Hepatic stellate cell (primary cell): ENCODE data around the gene CEBPE.

ENCODE experiments used
- DNase-seq: peaks from one replicate; pipeline ENCODE4 v3.0.0; 2011; ENCODE audit warnings: low spot score

Gene CEBPE

DNA sequence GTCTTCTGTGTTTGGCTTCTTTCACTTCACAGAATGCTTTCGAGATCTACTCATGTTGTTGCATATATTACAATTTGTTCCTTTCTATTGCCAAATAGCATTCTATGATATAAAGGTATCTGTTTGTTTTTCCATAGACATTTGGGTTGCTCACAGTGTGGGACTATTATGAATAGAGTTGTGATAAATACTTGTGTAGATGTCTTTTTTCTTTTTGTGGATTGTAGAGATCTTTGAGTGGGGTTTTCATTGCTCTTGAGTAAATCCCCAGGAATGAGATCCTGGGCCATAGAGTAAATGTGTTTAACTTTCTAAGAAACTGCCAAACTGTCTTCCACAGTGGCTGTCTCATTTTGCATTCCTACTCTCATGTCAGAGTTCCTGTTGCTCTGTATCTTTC lies 24.9 kb upstream of the CEBPE start:
- no peak for DNase-seq

DNA sequence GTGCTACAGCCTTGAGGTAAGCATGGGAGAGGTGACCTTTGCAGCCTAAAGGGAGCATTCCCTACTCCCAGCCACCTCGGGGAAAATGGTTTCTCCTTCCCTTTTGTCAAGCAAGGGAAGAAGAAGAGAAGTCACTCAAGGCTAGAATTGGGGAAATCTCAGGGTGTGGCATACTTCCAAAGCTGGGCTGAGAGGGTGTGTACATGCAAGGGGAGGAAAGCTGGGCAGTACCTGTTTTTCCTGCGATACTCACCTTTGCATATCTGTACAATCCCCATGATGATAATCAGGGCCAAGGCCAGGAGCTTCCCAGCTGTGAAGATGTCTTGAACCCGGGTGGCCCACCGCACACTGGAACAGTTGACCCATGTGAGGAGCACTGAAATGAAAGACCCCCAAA lies 23.8 kb upstream of the CEBPE start:
- no peak for DNase-seq

DNA sequence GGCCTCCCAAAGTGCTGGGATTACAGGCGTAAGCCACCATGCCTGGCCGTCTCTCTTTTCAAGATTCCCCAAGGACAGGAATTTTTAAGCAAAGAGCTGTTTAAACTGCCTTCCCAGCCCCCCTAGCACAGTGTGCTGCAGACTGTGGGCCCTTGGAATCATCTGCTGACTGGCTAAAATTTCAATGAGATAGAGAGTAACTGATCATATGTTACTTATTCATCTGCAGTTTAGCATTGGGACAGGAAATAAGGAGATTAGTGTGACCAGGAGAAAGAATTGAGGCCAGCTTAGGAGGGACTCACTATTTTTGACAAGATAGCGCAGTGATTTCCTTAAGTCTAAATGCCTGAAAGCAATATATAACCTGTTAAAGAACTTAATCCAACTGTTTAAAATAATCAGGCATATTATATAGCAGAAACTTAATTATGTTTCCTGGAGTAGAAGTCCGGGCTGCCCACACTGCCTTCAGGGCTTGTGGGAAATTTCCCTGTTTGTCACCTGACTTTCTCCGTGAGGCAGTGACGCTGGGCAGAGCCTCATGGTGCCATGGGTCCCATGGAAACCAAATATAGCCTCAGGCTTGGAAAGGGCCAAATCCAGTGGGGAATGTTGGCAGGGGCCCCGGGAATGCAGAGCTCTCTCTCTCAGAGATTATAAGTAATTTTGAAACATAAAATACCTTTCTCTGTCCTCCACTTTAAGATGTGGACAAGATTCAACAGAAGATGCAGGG lies 22.8 kb upstream of the CEBPE start:
- DNase-seq: peak; percentile 31

DNA sequence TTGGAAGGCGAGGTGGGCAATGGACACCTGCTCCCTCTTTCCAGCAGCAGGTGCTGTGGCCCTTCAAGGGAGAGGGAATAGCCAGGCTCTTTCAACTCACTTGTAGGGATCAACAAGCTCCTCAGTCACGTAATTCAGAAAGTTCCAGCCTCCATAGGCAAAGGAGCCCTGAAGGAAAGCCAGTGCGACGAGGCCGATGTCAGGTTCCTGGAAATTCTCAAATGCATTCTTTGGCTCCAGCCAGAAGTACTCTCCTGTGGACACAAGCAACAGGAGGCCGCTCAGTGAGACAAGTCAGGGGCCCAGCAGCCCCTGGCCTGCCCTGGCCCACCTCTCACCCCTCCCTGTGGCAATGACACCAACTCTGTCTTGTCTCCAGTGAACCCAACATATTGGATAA lies 21.3 kb upstream of the CEBPE start:
- DNase-seq: no peak

DNA sequence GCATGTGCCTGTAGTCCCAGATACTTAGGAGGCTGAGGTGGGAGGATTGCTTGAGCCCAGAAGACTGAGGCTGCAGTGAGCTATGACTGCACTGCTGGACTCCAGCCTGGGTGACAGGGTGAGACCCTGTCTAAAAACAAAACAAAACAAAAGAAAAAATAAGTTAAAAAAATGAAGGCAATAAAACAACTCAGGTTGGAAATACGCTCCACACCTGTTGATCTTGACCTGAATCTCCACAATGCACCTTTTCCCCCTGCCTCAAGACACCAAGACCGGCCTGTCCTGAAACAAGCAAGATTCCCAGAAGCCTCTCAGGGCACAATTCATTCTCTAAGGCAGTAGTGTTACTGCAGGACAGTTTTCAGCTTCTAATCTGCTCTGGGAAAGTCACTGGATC lies 20.8 kb upstream of the CEBPE start:
- DNase-seq: no peak

DNA sequence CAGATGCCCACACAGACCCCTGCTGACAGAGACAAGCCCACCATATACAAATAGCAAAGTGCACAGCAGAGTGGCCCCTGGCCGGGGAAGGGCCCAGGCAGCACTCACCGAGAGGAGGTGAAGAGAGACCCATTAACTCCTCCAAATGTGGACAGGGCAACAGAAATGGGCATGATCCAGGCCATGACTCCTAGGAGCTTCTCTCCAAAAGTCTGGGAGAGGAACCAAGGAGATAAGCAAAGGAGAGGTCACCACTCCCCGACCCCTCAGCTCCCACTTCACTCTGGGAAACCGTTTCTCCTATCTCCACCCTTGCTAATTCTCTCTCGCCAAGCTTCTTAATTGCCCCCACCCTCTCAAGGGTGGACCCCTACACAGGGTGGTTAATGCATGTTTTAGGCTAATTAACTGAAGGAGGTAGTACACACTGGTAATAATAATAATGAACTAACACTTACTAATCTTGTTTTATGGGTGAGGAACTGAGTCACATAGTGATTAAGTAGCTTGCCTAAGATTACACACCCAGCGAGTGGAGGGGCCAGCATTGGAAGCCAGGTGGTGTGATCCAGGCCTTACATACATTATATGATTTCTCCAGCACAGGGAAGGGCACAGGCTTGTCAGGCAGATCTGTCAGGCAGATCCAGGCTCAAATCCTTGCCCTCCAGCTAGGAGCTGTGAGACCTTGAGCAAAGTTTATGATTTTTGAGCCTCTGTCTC lies 18.9 kb upstream of the CEBPE start:
- no peak for DNase-seq

DNA sequence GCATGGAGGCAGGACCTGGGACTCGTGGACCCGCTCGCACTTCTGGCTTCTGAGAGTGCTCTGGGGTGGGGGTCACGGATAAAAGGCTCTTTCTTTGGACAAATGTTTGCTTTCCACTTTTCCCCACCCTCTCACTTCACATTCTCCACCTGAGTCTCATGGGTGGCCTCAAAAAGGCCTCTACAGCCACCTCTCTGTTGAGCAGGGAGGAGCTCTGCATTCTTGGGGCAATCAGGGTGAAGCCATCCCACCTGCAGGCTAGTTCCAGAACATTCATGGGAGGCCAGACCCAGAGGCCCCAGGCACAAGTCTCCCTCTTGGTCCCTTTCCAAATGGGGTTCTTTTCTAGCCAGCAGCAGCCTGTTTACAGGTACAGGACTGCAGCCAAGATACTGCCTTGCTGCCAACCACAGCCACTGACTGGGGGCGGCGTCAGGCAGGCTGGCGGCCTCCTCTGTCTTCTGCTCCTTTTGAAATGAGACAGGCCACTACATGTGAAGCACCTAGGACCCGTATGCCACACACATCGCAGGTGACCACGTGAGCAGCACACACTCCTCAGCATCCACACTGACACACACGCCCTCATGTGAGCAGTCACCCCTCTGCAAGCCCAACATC lies 18.2 kb upstream of the CEBPE start:
- no peak for DNase-seq

DNA sequence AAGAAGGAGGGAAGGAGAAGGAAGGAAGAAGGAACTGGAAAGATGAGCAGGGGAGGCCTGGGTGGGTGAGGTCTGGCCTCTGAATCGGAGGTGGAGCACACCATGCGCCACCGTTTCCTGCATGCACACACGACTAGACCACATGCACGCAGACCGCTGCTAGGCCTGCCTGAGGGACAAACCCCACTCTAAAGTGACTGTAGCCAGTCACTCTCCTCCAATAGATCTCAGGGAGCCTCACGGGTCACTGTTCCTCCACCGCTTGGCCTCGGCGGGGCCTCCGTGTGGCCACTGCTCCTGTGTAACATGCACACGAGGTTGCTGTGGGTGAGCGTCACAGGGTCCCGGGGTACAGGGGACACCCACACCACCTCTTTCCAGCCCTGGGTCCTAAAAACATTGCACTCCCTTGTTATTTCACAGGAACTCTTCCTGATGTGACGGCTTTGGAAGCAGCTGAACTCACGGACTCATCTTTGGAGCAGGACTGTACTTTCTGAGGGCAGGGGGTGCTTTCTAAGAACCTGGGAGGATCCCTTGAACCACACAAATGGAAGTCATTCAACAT lies 17.6 kb upstream of the CEBPE start:
- no peak for DNase-seq

DNA sequence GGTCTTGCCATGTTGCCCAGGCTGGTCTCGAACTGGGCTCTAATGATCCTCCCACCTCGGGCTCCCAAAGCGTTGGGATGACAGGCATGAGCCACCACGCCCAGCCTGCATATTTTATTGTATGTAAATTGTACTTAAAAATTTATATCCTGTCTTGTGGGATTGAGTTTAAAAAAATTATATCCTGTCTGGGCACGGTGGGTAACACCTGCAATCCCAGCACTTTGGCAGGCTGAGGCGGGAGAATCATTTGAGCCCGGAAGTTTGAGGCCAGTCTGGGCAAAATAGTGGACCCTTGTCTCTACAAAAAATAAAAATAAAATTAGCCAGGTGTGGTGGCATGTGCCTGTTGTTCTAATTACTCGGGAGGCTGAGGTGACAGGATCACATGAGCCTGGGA lies 13.9 kb upstream of the CEBPE start:
- no peak for DNase-seq

DNA sequence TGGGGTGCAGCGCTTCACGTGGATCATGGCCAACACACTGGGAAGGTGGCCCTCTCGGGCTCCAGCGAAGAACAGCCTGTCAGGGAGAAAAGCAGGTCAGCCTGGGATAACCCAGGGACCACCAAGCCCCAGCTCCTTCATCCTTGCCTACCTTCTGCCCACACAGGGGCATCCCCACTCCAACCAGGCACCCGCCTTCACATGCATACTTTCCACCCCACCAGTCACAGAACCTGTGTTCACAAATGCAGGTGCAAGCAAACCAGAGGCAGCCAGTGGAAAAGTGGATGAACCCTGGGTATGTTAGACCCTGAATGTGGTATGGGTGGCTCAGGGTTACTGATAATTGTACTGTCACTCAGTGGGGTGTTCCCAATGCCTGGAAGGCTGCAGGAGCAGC lies 12.4 kb upstream of the CEBPE start:
- DNase-seq: no peak

DNA sequence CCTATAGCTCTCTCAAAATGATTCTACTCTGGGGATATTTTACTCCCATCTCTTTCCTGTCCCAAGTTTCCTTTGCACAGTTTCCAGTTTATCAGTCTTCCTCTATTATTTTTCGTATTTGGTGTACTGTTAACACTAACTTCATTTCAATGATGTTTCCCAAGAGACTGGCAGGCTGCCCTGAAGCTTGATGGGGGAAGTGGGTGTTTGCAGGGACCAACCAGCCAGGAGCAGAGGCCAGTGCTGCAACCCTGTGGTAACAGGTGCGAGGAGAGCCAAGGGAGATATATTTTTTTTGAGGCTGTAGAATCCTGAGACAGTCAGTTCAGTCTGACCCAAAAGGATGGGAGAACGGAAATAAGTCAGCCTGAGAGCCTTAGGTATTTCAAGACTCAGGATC lies 11.8 kb upstream of the CEBPE start:
- no peak for DNase-seq

DNA sequence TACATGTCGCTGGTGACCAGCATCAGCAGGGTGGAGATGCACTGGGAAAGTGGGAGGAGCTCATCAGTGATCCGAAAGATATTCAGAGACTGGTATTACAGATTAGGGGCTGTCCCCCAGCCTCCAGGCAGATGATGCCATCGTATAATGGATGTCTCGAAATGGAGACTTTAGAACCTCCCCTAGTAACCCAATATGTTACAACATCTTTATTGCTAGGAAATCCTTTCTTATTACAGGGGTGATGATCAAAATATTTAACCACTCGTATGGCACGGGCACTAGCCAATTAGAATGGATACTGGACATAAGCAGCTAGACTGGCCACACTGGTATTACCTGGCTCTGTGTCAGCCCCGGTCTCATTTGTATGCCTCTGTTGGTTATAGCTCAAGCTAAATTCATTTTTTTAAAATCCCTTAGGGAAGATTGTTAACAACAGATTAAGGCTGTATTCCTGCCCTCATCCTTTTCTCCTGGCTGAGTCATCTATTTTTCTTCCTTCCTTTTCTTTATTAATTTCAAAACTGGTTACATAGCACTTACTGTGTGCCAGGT lies 10.8 kb upstream of the CEBPE start:
- no peak for DNase-seq

DNA sequence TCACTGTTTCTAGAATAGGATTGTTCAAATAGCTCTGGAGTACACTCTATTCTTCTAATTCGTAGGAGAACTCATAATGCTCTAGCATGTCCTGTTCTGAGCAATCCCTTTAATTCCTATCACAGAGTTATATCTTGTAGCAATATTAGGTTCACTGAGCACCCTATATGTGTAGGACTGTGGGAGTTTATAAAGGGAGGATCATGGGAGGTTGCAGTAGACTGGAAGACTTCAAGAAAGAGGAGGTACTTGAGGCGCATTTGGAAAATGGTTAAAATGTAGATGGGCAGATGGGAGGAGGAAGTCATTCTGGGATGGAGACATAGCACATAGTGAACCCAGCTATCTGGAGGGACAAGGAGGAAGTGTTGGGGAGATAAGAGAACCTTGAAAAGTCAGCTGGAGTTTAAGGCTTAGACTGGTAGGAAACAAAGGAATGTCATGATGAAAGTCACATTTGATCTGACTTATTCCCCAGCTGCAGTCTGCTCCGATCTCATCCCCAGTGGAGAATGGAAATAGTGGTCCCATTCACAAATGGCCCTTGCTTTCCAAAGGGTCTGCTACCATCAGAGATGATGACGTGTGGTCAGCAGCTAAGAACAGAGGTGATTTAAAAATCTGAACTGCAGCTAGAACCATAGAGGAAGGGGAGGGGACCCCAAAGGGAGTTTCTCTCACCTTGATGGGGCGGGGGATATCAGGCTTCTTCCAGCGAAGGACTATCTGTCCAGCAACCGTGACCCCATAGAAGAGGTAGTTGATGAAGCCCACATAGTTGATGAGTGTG lies 10.1 kb upstream of the CEBPE start:
- DNase-seq: no peak

DNA sequence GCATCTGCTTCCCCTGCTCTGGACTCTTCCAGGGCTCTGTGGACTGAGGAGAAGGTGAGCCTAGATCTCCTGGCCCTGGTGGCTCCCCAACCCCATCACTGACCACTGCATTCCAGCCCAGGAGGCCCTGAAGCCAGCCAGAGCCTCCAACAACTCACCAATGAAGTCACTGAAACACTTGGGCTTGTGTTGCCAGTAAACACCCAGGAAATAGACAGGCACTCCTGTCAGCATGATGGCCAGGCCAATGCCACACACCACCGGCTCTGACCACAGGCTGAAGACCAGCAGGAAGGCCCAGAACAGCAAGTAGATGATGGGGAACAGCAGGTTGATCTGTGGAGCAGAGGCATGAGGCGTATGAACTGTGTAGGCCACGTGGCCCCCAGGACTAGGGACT lies 8.8 kb upstream of the CEBPE start:
- no peak for DNase-seq

DNA sequence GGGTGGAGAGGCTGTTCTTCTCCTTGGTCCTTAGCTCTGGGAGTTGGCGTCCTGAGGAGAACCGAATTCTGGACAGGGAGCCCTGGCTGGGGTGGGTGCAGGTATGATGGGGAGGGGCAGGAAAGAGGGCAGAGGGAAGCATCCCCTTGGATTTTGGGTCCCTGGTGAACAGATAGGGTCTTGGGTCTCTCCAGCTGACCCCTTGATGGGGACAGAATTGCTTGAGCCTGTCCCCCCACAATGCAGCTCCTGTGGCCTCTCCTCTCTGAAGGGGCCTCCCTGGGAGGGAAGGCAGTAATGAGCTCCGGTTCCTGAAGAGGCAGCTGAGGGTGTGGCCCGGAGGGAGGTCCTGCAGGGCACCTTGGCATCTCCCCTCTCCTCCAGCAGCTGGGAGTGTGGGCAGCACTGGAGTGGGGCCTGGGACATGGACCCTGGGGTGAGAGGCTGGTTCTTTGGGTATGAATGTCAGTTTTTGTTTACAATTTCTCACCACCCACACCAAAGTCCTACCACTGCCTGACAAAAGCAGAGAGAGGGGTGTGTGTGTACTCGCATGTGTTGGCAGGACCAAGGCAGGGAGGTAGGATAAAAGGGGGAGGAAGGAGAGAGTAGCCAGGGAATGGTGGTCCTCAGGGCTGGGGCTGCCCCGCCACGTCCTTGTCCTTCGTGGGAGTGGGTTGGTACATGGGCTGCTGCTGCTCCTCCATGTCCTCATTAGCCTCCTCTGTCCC lies 7.7 kb upstream of the CEBPE start:
- DNase-seq: no peak

DNA sequence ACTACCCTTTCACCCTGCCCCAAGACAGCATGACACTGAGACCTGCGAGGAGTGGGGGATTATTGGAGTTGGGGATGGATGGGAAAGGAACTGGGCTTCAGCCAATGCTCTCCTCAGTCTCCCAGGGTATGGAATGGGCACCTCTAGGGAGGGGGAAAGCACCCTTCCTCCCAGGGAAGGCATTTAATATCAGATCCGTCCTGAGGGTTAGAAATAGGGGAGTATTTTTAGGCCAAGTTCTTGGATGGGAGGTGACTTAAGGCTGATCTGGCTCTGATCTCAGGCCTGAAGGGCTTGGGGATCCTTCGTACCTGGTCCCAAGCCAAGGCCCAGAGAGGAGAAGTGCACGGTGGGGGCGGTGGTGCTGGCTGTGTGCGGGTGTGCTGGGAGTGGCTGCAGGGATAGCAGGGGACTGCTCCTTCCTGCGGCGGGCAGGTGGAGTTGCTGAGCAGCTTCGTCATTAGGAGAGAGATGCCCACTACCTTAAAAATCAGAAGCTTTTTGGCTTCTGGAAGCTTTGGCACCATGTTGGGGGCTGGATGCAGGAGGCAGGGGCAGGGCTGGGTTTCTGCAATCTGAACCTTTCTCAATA lies 7.0 kb upstream of the CEBPE start:
- DNase-seq: no peak

DNA sequence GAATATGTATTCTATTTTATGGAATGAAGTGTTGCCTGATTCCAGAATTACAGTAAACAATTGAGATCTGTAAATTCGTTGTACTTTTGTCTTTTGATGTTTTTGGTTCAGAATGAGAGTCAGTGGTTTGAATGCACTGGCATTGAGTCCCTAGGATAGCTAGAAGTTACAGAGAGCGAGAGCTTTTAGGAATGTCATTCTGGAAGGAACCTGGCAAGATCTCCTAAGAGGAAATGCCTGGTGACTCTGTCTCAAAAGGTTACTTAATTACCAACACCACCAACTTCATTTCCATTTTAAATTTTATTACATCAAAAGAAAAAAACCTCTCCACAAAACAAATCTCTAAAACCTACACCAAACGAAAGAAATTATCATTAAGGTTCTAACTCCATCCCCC lies 6.0 kb upstream of the CEBPE start:
- no peak for DNase-seq

DNA sequence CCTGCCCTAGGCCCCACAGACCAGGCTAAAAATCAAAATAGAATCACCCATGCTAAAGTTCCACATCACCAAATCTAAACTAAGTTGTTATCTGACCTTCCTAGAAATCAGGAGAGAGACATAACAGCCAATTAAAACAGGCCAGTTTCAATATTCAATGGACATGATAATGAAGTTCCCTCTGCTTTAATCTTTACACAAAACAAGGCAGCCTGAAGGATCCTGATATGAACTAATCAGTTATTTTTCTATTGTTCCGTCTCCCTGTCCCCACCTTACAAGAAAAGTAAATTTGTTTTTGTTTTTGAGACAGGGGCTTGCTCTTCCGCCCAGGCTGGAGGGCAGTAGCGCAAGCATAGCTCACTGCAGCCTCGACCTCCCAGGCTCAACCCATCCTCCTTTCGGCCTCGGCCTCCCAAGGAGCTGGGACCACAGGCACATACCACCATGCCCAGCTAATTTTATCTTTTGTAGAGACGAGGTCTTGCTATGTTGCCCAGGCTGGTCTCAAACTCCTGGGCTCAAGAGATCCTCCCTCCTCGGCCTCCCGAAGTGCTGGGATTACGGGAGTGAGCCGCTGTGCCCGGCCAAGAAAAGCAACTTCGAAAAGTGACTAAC lies 5.4 kb upstream of the CEBPE start:
- no peak for DNase-seq

DNA sequence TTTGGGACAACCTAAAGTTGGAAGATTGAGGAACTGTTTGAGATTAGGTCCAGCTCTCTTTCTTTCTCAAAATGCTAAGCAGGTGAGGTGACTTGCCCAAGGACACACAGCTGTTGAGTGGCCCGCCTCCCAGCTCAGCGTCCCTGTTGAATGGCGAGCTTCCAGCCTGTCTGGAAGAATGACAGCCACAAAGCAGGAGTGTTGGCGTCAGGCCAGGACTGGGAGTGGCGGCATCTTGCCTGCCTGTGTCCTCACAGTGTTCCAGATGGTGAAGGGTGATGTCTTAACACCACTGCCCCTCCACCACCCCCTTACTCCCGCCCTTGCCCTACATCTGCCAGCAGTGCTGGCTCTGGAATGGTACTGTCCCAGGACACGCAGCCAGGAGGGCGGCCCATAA lies 4.4 kb upstream of the CEBPE start:
- no peak for DNase-seq

DNA sequence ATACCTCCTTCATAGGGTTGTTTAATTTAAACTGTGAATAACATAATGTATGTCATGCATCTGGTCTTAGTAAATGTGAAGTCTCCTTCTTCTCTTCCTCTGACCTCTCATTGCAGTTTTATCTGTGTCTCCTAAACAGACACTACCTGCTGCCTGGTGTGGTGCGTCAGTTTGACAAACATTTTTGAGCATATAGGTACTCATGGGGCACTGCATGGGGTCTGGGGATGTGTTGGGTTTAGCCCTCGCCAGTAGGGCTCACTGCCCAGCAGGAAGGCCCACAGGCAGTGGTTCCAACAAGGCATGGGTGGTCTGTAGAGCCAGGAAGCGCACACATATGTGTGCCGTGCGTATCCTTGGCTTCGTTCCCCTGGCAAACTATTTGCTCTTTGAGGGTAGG lies 3.0 kb upstream of the CEBPE start:
- no peak for DNase-seq
